GM19468 (cell line): ENCODE results near the gene MRPL10.
"Not testable (repeated sequence)": the region's sequence is repeated elsewhere in the genome, so short reads cannot be mapped to it uniquely, and the experiment has no call there.

Experiments used
- ATAC-seq: cut with Tn5 transposase; IDR thresholded peaks from one replicate; pipeline ENCODE4 v1.9.1; 2021; ENCODE audit warnings: mild to moderate bottlenecking, moderate library complexity, moderate number of reproducible peaks; ENCODE audit not compliant: unreplicated experiment; ENCODE audit errors: extremely low read depth

The MRPL10 gene

GRCh38 chr17:47803201-47803600 lies 28.1 kb downstream of the MRPL10 start:
- no peak for ATAC-seq

- no peak for ATAC-seq
Measured at GRCh38 chr17:47802341-47803022, 28.9 kb downstream of the MRPL10 start.

- ATAC-seq: no peak
Measured at GRCh38 chr17:47801906-47802305, 29.4 kb downstream of the MRPL10 start.

- no peak for ATAC-seq
Measured at GRCh38 chr17:47801176-47801765, 30.1 kb downstream of the MRPL10 start.

- ATAC-seq: no peak
Measured at GRCh38 chr17:47800686-47801085, 30.7 kb downstream of the MRPL10 start.

GRCh38 chr17:47797797-47798196 lies 33.5 kb downstream of the MRPL10 start:
- ATAC-seq: no peak

GRCh38 chr17:47792979-47793378 lies 38.4 kb downstream of the MRPL10 start:
- ATAC-seq: no peak

- ATAC-seq: no peak
Measured at GRCh38 chr17:47792457-47792856, 38.9 kb downstream of the MRPL10 start.

- no peak for ATAC-seq
Measured at GRCh38 chr17:47791025-47791424, 40.3 kb downstream of the MRPL10 start.

GRCh38 chr17:47789611-47790561 lies 41.5 kb downstream of the MRPL10 start:
- no peak for ATAC-seq

- no peak for ATAC-seq
Measured at GRCh38 chr17:47785538-47786123, 45.7 kb downstream of the MRPL10 start.

GRCh38 chr17:47781397-47781796 lies 49.9 kb downstream of the MRPL10 start:
- no peak for ATAC-seq

GRCh38 chr17:47778184-47778635 lies 53.1 kb downstream of the MRPL10 start:
- no peak for ATAC-seq

- ATAC-seq: no peak
Measured at GRCh38 chr17:47776330-47777197, 54.8 kb downstream of the MRPL10 start.

GRCh38 chr17:47774987-47775580 lies 56.3 kb downstream of the MRPL10 start:
- ATAC-seq: no peak

GRCh38 chr17:47774331-47774730 lies 57.0 kb downstream of the MRPL10 start:
- no peak for ATAC-seq

GRCh38 chr17:47773649-47774048 lies 57.7 kb downstream of the MRPL10 start:
- not testable (repeated sequence) for ATAC-seq
